Bronchial epithelial cell (primary cell): ENCODE results near the gene DOCK1. TPM values are rescaled to one million over a fixed set of nuclear protein-coding genes. Genes with fewer than 3 reads are reported as not detected.

Experiments used
- DNase-seq: peaks from one replicate; pipeline ENCODE4 v3.0.0-alpha.2; 2010; ENCODE audit warnings: low read depth
- FAIRE-seq: peaks from 2 replicates; lab custom pipeline; 2011; peaks lifted over from hg19 to GRCh38; lab: Jason Lieb, UNC
- H3K27me3 ChIP-seq: 2 replicates; pipeline ENCODE4 v1.5.1; 2011; ENCODE audit warnings: low read length; ENCODE audit not compliant: control insufficient read depth, insufficient read depth
- H3K36me3 ChIP-seq: 2 replicates; pipeline ENCODE4 v1.5.1; 2011; ENCODE audit warnings: low read length; ENCODE audit not compliant: control insufficient read depth, insufficient read depth
- H3K4me3 ChIP-seq: 2 replicates; pipeline ENCODE4 v1.5.1; 2011; ENCODE audit warnings: mild to moderate bottlenecking, low read depth, low read length, control low read depth
- total RNA-seq: library from RNA; depleted of rRNA; stranded (reverse); fragments of >200 nt; gene quantifications from 2 replicates; pipeline ENCODE4 v1.2.1, GENCODE V29; 2014
- TF ChIP-seq, protein P1 (sequence below): IDR thresholded peaks from 2 replicates; pipeline ENCODE4 v1.5.1; 2011; ENCODE audit warnings: mild to moderate bottlenecking, moderate library complexity, low read length, control low read depth, inconsistent platforms; ENCODE audit not compliant: insufficient read depth, severe bottlenecking

The DOCK1 gene
- total RNA-seq, 1 donor from 2014 or later, result 173 TPM

DNA sequence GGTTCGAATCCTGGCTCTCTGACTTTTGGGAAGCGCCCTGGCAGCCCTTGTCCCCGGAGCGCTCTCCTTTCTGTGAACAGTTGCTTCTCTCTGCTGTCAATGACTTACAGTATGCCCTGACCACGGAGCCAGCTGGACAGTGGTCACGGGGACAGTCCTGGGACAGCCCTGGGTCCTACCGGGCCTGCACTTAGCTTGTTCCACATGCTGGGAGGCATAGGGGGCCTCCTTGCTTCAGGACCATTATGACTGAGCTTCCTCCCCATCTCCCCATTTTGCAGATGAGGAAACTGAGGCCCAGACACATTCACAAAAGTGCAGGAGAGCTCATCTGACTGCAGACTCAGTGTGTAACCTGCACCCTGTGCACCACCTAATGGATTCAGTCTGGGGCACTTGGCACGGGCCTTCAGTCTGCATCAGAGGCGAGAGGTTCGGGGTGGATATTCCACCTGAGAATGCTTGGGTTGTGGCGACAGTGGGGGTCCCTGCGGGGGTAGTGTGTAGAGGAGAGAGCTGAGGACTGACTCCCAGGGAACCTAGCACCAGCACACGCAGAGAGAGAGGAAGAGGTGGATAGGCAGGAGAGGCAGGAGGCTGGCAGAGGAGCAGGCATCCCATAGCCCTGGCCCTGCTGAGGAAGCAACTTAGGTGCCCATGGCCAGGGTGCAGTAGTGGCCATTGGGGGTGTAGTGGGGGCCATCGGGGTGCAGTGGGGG is 1.6 kb downstream of the DOCK1 start:
- Histone ChIP-seq H3K27me3 (no peaks in the 10 kb centered on the region), H3K36me3 (peaks cover 2% of the 10 kb centered on the region), H3K4me3 (peak overlapping the region; percentile 65)
- DNase-seq (no peak), FAIRE-seq (no peak)
- TF ChIP-seq, protein P1, sequence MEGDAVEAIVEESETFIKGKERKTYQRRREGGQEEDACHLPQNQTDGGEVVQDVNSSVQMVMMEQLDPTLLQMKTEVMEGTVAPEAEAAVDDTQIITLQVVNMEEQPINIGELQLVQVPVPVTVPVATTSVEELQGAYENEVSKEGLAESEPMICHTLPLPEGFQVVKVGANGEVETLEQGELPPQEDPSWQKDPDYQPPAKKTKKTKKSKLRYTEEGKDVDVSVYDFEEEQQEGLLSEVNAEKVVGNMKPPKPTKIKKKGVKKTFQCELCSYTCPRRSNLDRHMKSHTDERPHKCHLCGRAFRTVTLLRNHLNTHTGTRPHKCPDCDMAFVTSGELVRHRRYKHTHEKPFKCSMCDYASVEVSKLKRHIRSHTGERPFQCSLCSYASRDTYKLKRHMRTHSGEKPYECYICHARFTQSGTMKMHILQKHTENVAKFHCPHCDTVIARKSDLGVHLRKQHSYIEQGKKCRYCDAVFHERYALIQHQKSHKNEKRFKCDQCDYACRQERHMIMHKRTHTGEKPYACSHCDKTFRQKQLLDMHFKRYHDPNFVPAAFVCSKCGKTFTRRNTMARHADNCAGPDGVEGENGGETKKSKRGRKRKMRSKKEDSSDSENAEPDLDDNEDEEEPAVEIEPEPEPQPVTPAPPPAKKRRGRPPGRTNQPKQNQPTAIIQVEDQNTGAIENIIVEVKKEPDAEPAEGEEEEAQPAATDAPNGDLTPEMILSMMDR, result no peak

DNA sequence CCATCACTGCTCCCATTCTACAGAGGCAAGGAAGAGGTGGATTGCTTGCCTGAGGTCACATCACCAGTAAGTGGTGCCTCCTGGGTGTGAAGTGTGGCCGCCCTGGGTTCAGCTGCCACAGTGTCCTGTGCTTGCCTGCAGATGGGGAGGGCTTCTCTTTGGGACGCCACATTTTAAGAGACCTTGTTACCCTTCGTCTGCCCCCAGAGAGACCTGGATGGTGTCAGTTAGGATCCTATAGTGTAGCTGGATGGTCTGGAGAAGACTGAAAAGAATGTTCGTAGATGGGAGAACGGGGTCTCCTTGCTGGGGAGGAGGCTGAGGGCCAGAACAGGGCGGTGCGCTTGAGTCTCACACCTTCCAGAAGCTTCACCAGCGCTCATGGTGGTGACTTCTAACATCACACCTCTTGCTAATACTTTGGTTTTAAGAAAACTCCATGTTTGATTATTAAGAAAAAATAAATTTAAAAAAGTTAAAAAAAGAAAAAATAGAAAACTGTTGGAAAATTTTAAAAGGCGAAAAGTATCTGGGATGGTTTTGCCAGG is 2.3 kb downstream of the DOCK1 start:
- Histone ChIP-seq H3K27me3 (no peaks in the 10 kb centered on the region), H3K4me3 (no peak overlapping the region), H3K36me3 (peaks cover 2% of the 10 kb centered on the region)
- DNase-seq (no peak), FAIRE-seq (no peak)
- TF ChIP-seq, protein P1, result no peak

DNA sequence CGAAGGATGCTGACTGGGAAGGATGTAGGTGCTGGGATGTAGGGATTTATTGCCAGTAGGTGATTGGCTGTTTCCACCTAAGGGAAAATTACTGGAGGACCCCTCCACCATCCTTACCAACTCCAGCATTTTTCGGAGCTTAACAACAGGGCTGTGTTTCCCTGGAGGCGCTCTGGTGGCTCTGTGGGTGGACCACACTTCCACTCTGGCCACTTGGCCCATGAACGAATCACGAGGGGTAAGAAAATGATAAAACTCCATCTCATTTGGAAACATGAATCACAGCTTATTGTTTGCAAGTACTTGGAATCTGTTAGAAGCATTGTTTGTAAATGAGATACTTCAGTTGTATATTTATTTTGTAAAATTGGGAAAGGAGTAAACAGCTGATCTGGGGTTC is 3.0 kb downstream of the DOCK1 start:
- Histone ChIP-seq H3K36me3 (peaks cover 2% of the 10 kb centered on the region), H3K27me3 (no peaks in the 10 kb centered on the region), H3K4me3 (no peak overlapping the region)
- no peak for FAIRE-seq
- DNase-seq, result no peak
- TF ChIP-seq, protein P1, result no peak

DNA sequence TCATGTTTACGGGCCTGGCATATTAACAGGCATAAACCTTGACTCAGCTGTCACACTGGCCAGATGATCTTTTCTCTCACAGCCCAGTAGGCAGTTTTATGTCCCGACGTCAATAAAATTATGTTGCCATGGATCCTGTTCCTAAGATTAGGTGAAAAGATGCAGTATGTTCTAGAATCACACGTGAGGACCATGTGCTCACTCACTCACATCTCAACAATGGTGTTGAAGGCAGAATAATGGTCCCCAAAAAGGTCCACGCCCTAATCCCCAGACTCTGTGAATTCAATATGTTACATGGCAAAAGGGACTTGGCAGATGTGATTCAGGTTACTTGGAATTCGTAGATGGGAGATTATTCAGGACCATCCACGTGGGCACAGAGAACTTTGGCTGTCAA is 3.5 kb downstream of the DOCK1 start:
- FAIRE-seq (no peak), DNase-seq (no peak)
- Histone ChIP-seq H3K36me3 (peaks cover 2% of the 10 kb centered on the region), H3K4me3 (no peak overlapping the region), H3K27me3 (no peaks in the 10 kb centered on the region)
- TF ChIP-seq, protein P1, result no peak

DNA sequence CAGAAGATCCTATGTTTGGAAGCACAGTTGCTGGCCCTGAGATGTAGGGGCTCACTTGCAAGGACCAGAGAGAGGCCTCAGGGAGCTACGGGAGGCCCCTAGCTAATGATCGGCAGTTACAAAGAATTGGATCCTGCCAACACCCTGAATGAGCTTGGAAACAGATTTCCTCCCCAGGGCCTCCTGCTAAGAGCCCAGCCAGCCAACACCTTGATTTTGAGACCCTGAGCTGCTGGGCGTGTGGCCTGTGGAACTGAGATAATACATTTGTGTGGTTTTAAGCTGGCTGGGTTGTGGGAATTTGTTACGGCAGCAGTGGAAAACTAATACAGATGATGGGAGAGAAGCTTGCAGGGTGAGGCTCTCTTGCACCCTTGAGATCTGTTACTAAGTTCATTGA is 3.9 kb downstream of the DOCK1 start:
- Histone ChIP-seq H3K36me3 (peaks cover 2% of the 10 kb centered on the region), H3K4me3 (no peak overlapping the region), H3K27me3 (no peaks in the 10 kb centered on the region)
- DNase-seq, result no peak
- TF ChIP-seq, protein P1, result no peak
- no peak for FAIRE-seq
